ENCODE measurements around the gene LAX1. TPM values are rescaled to one million over a fixed set of nuclear protein-coding genes. Genes with fewer than 3 reads are reported as not detected.

The LAX1 gene
- total RNA-seq, 3 donors from 2014 or later, result 0.88 to 2.7 (median 2.0) TPM

DNA sequence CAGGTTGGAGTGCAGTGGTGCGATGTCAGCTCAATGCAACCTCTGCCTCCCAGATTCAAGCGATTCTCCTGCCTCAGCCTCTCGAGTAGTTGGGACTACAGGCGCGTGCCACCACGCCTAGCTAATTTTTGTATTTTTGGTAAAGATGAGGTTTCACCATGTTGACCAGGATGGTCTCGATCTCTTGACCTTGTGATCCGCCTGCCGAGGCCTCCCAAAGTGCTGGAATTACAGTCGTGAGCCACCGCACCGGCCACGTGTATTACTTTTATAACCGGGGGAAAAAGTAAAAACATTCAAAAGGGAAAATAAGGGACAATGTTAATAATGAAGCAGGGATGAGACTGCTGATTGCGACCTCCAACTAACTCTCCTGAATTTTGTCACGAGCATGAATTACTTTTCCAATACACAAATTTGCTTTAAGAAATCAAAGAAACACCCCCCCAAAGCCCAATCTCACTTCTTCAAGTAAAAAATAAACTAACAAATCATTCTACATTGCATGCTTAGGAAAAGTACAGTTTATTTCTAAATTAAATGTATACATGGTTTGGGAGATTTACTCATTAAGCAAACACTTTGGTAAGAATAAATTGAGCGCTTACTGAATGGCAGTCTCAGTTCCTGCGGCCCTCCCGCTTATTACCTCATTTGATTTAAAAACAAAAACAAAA, 29.9 kb downstream of the LAX1 start:
- peak overlapping the region; percentile 97 to 98 for H3K27ac ChIP-seq
- no peaks in the 10 kb centered on the region for H3K9me3 ChIP-seq
- DNase-seq (ENCODE audit: low spot score in 2 of 2), result peak in 1 of 2 donors; percentile 20
- TF ChIP-seq POLR2AphosphoS5 (IDR thresholded peaks at IDR 0.05), result no peak
- TF ChIP-seq, protein P1, sequence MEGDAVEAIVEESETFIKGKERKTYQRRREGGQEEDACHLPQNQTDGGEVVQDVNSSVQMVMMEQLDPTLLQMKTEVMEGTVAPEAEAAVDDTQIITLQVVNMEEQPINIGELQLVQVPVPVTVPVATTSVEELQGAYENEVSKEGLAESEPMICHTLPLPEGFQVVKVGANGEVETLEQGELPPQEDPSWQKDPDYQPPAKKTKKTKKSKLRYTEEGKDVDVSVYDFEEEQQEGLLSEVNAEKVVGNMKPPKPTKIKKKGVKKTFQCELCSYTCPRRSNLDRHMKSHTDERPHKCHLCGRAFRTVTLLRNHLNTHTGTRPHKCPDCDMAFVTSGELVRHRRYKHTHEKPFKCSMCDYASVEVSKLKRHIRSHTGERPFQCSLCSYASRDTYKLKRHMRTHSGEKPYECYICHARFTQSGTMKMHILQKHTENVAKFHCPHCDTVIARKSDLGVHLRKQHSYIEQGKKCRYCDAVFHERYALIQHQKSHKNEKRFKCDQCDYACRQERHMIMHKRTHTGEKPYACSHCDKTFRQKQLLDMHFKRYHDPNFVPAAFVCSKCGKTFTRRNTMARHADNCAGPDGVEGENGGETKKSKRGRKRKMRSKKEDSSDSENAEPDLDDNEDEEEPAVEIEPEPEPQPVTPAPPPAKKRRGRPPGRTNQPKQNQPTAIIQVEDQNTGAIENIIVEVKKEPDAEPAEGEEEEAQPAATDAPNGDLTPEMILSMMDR (IDR thresholded peaks at IDR 0.05), result no peak
- TF ChIP-seq POLR2A (IDR thresholded peaks at IDR 0.05), result no peak
- peaks cover 8 to 9% of the 10 kb centered on the region in 2 donors for H3K4me1 ChIP-seq
- intact Hi-C loops (cut with DNase I; ENCODE audit: low total_unique reads), result no loop called here
- H3K36me3 ChIP-seq, result no peaks in the 10 kb centered on the region
- H3K4me3 ChIP-seq, result peak overlapping the region; percentile 83 to 86 (median 85)
- H3K27me3 ChIP-seq, result no peaks in the 10 kb centered on the region

DNA sequence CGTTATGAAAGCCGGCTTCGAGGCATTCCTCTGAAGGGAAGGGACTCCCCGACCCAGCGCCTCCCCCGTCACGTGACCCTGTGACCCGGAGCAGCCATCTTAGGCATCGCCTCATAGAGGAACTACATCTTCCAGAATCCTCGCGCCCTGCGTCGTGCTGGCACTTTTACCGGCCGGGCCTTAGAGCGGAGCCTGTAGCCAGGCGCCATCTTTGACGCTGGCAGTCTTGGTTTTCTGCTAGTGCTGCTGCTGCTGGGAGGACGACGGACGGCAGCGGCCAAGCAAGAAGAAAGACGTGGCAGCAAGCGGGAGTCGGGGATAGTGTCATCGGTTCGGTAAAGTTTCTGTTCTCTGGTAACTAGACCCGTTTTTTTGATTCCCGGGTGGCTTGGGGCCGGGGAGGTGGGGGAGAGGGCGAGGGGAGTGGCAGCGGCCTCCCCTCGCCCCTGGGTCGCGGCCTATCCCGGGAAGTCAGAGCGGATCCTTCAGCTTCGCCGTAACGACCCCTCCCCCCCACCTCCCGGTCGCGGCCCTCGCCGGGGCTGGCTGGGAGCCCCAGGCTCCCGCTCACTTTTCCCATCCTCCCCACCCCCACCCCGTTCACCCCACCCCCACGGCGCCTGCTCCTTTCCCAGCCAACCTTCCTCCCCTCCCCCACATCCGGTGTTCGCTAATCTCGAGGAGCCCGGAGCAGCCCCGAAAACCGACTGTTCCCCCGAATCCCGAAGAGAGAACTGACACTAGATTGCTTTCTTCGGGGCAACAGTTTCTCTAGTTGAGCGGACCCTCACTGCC, 30.7 kb downstream of the LAX1 start, which contains the start of the genes ZBED6 and ZC3H11A:
Gene ZBED6, plus strand, starts transcription at position 183 of the 795 bp plus-strand sequence. CDS start 1,900 bp downstream, outside the sequence.
Gene ZC3H11A, plus strand, starts transcription at position 183 of the 795 bp plus-strand sequence. CDS start 21,448 bp downstream, outside the sequence.
- H3K27me3 ChIP-seq, result no peaks in the 10 kb centered on the region
- peak within 1 kb of the TSS; percentile 97 to 98 for H3K27ac ChIP-seq
- TF ChIP-seq, protein P1 (IDR thresholded peaks at IDR 0.05), result no peak
- TF ChIP-seq POLR2AphosphoS5 (IDR thresholded peaks at IDR 0.05), result peak; percentile 95 to 97 (median 96)
- TF ChIP-seq POLR2A (IDR thresholded peaks at IDR 0.05), result peak; percentile 74
- H3K4me3 ChIP-seq, result peak within 1 kb of the TSS; percentile 83 to 86 (median 85)
- intact Hi-C loops (cut with DNase I; ENCODE audit: low total_unique reads), result no loop called here
- H3K9me3 ChIP-seq, result no peaks in the 10 kb centered on the region
- peak; percentile 99 for DNase-seq (ENCODE audit: low spot score in 2 of 2)
- H3K36me3 ChIP-seq, result no peaks in the 10 kb centered on the region
- H3K4me1 ChIP-seq, result peaks cover 8 to 9% of the 10 kb centered on the region in 2 donors

DNA sequence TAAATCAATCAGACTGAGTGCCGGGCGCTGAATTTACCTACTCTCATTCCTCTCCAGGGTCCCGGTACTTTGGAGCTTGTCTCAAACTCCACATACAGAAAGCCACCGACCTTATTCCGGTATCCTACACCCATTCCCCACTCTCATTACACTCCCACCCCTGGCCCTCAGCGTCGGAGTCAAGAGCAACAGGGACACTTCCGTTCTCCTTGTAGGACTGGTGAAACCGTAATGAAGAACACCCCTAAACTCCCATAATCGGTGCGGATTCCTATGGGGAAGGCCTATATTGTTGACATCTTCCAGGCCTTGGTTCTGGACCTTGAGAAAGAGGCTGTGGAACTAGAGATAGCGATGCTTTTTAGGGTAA, 31.2 kb downstream of the LAX1 start:
- intact Hi-C loops (cut with DNase I; ENCODE audit: low total_unique reads), result no loop called here
- H3K27ac ChIP-seq, result peak overlapping the region; percentile 97 to 98
- DNase-seq (ENCODE audit: low spot score in 2 of 2), result peak in 1 of 2 donors; percentile 20
- TF ChIP-seq, protein P1 (IDR thresholded peaks at IDR 0.05), result no peak
- TF ChIP-seq POLR2AphosphoS5 (IDR thresholded peaks at IDR 0.05) (no peak), POLR2A (IDR thresholded peaks at IDR 0.05) (no peak)
- no peaks in the 10 kb centered on the region for H3K27me3 ChIP-seq
- no peaks in the 10 kb centered on the region for H3K9me3 ChIP-seq
- peak overlapping the region; percentile 83 to 86 (median 85) for H3K4me3 ChIP-seq
- peaks cover 8 to 9% of the 10 kb centered on the region in 2 donors for H3K4me1 ChIP-seq
- no peaks in the 10 kb centered on the region for H3K36me3 ChIP-seq

DNA sequence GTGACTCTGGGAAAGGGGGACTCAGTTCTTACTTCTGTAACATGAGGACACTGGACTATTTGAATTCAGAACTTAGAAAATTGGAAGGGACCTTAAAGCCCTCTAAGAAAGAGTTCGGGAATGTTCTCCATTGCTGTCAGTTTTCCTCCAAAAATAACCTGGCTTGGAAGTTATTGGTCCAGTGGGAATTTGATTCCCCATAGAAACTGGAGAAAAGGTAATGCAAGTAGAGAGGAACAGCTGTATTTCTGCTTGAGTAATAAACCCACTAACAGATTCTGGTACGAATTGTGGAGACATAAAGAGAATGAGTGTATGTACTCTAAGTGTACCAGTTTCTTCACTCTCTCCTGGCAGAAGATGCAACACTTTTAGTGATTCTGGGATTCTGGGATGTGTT, 32.2 kb downstream of the LAX1 start:
- no peaks in the 10 kb centered on the region for H3K36me3 ChIP-seq
- H3K9me3 ChIP-seq, result no peaks in the 10 kb centered on the region
- TF ChIP-seq, protein P1 (IDR thresholded peaks at IDR 0.05), result no peak
- TF ChIP-seq POLR2AphosphoS5 (IDR thresholded peaks at IDR 0.05) (no peak), POLR2A (IDR thresholded peaks at IDR 0.05) (no peak)
- intact Hi-C loops (cut with DNase I; ENCODE audit: low total_unique reads), result no loop called here
- H3K27ac ChIP-seq, result peak overlapping the region in 1 of 2 donors; percentile 98
- no peak for DNase-seq (ENCODE audit: low spot score in 2 of 2)
- no peaks in the 10 kb centered on the region for H3K27me3 ChIP-seq
- peaks cover 8 to 9% of the 10 kb centered on the region in 2 donors for H3K4me1 ChIP-seq
- H3K4me3 ChIP-seq, result peak overlapping the region; percentile 83 to 86 (median 85)
